Epithelial cell of prostate (primary cell): ENCODE data around the gene DACT2.
A peak's percentile ranks its signal among the peaks of the same experiment; 100 is the strongest.

Experiments used
- DNase-seq: peaks from one replicate; pipeline ENCODE4 v3.0.0-alpha.2; 2011; ENCODE audit warnings: low read depth, low spot score
- H3K27ac ChIP-seq: fragments of 450-650 bp; 2 replicates; pipeline ENCODE4 v1.5.1; 2017; ENCODE audit warnings: mild to moderate bottlenecking

DACT2 gene

DNA sequence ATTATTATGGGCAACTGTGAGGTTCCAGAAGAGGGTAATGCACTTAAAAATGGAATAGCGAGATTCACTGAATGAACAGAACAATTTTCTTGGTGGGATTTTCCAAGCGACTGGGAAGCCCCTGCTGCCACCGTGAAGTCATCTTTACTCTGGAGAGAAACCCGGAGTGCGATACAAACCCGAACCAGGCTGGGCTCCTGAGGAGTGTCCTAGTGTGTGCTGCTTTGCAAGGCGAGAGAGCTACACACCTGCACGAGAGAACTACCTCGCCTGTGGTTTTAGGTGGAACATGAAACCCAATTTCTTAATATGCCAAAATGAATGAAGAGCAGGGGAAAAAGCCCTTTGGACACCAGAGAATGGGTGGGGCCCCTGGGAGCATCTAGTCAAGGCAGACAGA, 33.5 kb upstream of the DACT2 start:
- H3K27ac ChIP-seq, result no peak overlapping the region
- DNase-seq, result no peak

- H3K27ac ChIP-seq, result no peak overlapping the region
- no peak for DNase-seq
Measured at GRCh38 chr6:168352096-168352495, 32.5 kb upstream of the DACT2 start.

DNA sequence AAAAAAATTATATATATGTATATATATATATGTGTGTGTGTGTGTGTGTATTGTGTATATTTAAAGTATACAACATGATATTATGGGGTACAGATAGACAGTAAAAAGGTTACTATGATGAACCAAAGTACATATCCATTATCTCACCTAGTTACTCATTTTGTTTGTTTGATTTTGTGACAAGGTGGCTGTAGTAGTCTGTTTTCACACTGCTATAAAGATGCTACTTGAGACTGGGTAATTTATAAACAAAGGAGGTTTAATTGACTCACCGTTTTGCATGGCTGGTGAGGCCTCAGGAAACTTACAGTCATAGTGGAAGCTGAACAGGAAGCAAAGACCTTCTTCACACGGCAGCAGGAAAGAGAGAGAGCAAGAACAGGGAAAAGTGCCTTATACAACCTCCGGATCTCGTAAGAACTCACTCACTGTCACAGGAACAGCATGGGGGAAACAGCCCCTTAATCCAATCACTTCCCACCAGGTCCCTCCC, 30.2 kb upstream of the DACT2 start:
- DNase-seq, result no peak
- no peak overlapping the region for H3K27ac ChIP-seq

DNA sequence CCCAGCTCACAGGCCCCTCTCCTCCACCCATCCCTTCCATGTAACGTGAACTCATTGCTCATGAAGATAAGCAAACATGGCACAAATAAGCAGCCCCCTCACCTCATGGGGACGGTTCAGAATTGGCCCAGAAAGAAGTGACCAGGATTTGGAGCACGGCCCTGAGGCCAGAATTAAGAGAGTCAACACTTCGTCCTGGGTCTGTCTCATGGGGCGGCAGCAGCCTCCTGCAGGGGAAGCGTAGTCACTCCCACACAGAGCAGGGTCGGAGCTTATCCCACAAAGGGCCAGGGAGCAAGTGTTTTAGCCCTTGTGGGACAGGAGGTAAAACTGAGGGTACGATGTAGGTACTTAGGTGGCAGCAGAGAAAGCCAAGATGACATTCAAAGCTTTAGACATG, 28.6 kb upstream of the DACT2 start:
- no peak for DNase-seq
- no peak overlapping the region for H3K27ac ChIP-seq

GRCh38 chr6:168347615-168348014, 28.0 kb upstream of the DACT2 start:
- DNase-seq, result no peak
- no peak overlapping the region for H3K27ac ChIP-seq

- H3K27ac ChIP-seq, result no peak overlapping the region
- no peak for DNase-seq
Measured at GRCh38 chr6:168347053-168347452, 27.5 kb upstream of the DACT2 start.

GRCh38 chr6:168345896-168346754, 26.5 kb upstream of the DACT2 start:
- DNase-seq, result no peak
- H3K27ac ChIP-seq, result no peak overlapping the region

GRCh38 chr6:168345266-168345665, 25.7 kb upstream of the DACT2 start:
- H3K27ac ChIP-seq, result no peak overlapping the region
- DNase-seq, result no peak

DNA sequence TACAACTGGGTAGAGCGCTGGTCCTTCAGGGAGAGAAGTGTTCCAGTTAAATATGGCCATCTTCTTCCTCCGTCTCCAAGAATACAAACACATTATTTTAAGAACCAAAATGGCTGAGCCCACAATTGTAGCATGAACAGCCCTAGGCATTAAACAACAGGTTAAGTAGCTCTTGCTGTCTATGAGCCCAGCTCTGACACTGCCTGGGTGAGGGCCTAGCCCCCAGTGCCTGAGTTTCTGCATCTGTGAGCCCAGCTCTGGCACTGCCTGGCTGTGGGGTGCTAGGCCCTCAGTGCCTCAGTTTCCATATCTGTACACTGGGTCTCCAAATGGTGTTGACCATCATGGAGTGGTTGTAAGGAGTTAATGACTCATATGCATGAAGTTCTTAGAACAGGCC, 24.8 kb upstream of the DACT2 start:
- no peak overlapping the region for H3K27ac ChIP-seq
- DNase-seq, result no peak

- no peak overlapping the region for H3K27ac ChIP-seq
- no peak for DNase-seq
Measured at GRCh38 chr6:168343239-168344150, 23.9 kb upstream of the DACT2 start.

DNA sequence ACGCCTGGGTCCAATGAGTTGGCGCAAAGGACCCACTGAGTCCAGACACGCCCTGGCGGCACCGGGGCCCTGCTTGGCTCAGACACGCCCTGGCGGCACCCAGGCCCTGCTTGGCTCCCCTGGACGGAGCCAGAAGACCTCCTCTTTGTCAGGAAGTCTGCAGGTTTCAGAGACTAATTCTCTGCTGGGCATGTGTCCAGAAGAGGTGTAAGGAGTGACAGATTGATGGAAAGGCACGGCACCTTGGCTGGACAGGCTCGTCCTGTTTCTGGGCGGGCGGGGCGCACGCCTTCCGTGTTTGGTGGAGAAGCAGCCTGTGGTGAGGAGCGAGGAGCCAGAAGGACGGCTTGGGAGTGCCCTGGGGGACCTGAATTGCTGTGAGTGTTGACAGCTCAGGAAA, 23.1 kb upstream of the DACT2 start:
- DNase-seq, result peak; percentile 29
- no peak overlapping the region for H3K27ac ChIP-seq

DNA sequence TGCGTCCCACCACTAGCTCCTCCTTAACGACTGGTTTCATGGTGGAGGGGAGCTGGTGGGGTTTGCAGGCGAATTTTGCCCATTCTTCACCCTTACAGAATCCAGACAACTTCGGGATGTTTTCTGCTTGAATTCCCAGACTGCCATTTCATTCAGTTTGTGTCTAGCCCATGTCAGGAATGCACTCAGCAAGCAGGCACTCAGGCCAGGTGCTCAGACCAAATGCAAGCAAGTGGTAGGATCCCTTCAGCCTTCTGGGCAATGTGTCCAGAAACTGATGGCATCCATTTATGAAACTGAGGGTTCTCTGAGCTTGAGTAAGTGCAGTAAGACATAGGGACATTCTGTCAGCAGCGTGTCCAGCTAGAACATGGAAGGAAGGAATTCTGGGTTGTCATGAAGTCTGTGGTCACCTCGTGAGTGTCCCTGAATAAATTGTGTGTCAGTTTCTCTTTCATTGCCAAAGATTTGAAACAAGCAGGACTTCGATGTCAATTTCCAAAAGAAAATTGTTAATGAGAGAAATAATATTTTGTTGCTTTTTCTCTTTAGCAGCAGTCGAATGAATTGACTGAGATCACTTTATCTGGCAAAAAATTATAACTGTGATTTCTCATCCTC, 21.8 kb upstream of the DACT2 start:
- H3K27ac ChIP-seq, result no peak overlapping the region
- DNase-seq, result no peak

- H3K27ac ChIP-seq, result no peak overlapping the region
- no peak for DNase-seq
Measured at GRCh38 chr6:168340819-168341218, 21.2 kb upstream of the DACT2 start.

DNA sequence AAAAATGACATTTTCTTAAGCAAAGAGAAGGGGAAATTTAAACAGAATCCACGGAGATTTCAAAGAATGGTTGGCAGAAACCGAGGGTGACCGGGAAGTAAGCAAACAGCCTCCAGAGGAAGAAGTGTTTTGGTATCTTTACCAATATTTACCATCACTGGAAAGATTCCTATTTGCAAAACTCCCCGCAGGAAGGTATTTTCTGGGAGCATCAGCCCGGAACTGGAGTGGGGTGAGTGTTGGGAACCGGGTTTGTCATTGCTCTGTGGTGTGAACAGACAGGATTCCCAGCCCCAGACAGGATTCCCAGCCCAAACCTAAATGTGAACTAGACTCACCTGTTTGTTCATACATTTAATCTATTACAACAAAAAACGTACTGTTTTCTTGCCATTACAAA, 19.2 kb upstream of the DACT2 start:
- DNase-seq, result no peak
- no peak overlapping the region for H3K27ac ChIP-seq

DNA sequence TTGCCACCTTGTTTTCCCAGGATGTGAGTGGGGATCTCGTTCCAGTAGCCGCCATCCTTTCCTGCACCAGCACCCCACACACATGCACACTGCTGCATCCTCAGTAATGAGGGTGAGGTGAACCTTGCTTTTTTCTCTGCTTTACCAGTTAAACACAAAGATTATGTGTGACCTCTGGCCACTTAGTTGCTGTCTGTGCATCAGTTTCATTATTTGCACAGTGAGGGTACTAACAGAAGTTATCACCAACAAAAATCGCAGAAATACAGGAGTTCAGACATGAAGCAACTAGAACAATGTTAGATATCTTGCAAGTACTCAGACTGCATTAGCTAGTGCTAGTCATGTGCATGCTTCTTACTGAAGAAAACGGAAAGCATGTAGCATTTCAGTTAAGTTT, 17.4 kb upstream of the DACT2 start:
- DNase-seq, result no peak
- no peak overlapping the region for H3K27ac ChIP-seq

- no peak overlapping the region for H3K27ac ChIP-seq
- no peak for DNase-seq
Measured at GRCh38 chr6:168333989-168334388, 14.4 kb upstream of the DACT2 start.

DNA sequence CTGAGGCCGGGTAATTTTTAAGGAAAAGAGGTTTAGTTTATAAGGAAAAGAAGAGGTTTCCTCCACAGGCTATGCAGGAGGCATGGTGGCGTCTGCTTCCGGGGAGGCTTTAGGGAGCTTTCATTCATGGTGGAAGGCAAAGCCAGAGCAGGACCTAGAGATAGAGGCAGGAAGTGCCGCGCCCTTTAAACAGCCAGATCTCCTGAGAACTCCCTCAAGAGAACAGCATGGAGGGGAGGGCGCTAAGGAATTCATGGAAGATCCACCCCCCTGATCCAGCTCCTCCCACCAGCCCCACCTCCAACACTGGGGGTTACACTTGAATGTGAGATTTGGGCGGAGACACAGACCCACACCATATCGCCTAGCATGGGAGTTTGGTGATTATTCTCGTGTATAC, 13.9 kb upstream of the DACT2 start:
- no peak overlapping the region for H3K27ac ChIP-seq
- no peak for DNase-seq

DNA sequence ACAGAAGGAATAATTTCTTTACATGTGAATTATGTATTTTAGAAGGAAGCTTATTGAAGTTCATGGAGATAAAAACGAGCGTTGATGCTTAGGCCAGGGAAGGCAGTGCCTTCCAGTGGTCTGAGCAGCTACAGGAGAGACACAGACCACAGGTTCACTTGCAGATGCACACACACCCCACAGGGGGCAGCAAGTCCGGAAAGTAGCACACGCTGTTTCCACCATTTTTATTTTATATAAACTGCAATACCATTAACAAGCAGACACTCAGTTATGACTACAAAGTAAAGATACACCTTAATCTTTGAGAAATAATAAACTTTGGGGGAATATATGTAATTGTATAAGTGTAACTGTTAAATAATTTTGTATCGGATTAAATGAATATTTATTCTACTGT, 13.5 kb upstream of the DACT2 start:
- no peak for DNase-seq

GRCh38 chr6:168332020-168332419, 12.4 kb upstream of the DACT2 start:
- H3K27ac ChIP-seq, result no peak overlapping the region
- DNase-seq, result no peak

More for the DNA sequence above, 13.5 kb upstream of the DACT2 start:
- H3K27ac ChIP-seq, result no peak overlapping the region

DNA sequence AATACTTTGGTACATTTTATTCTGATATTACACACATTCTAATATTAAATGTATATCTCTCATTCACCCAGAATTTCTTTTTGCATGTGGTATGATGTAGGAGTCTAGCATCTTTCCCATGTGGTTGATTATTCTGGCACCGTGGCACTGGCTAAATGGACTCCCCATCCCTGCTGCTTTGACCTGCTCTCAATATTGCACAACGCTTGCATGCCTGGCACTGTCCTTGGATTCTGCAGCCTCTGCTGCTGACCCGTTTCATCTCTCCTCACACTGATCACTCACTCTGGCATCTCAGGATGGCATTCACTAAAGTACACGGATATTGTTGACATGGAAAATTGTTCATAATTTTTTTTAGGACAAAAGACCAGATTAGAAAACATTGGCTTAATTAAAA, 11.5 kb upstream of the DACT2 start:
- DNase-seq, result no peak

GRCh38 chr6:168330403-168330802, 10.8 kb upstream of the DACT2 start:
- no peak overlapping the region for H3K27ac ChIP-seq
- DNase-seq, result no peak

More for the DNA sequence above, 11.5 kb upstream of the DACT2 start:
- no peak overlapping the region for H3K27ac ChIP-seq
